Gastroesophageal sphincter (tissue), 4 donors: ENCODE results near the gene MYL2. TPM values are rescaled to one million over a fixed set of nuclear protein-coding genes. Genes with fewer than 3 reads are reported as not detected.

Source experiments
- ATAC-seq: fragments of 150-250 bp; one replicate; pipeline ENCODE4 v1.9.1; 2016; ENCODE audit warnings: mild to moderate bottlenecking, moderate library complexity
- H3K27ac ChIP-seq, 4 donors: fragments of 200-600 bp; sonication (generic) in 3 of 4; 1 replicate in 3 of 4; 2 replicates in 1 of 4; pipeline ENCODE4 v1.5.1; 2016 to 2019
- H3K27me3 ChIP-seq: fragments of 200-600 bp; sonication (generic); one replicate; pipeline ENCODE4 v1.5.1; 2019
- H3K36me3 ChIP-seq, 2 donors: fragments of 200-600 bp; sonication (generic); one replicate each; pipeline ENCODE4 v1.5.1; 2019; ENCODE audit warnings: control low read depth in 1 of 2
- H3K4me1 ChIP-seq, 3 donors: fragments of 200-600 bp; sonication (generic); 1 replicate in 2 of 3; 2 replicates in 1 of 3; pipeline ENCODE4 v1.5.1; 2016 to 2019; ENCODE audit warnings: control low read depth in 2 of 3
- H3K4me3 ChIP-seq, 2 donors: fragments of 200-600 bp; sonication (generic); one replicate each; pipeline ENCODE4 v1.5.1; 2019; ENCODE audit warnings: mild to moderate bottlenecking in 1 of 2, moderate library complexity in 1 of 2
- H3K9me3 ChIP-seq, 3 donors: fragments of 200-600 bp; sonication (generic); one replicate each; pipeline ENCODE4 v1.5.1; 2017 to 2019; ENCODE audit warnings: control low read depth in 2 of 3
- EP300 ChIP-seq: sonication (generic); formaldehyde crosslinking; IDR thresholded peaks from one replicate; pipeline ENCODE4 v1.6.1; 2017; ENCODE audit warnings: antibody characterized with exemption, mild to moderate bottlenecking
- POLR2A ChIP-seq, 2 donors: fragments of 450-650 bp; IDR thresholded peaks; one replicate each; pipeline ENCODE4 v1.6.1; 2017; ENCODE audit warnings: antibody characterized with exemption in 2 of 2, mild to moderate bottlenecking in 2 of 2, moderate library complexity in 1 of 2
- POLR2AphosphoS5 ChIP-seq: sonication (generic); formaldehyde crosslinking; IDR thresholded peaks from one replicate; pipeline ENCODE4 v1.6.1; 2017; ENCODE audit warnings: antibody characterized with exemption
- WGBS, 2 donors: methylation state at CpG; one replicate each; pipeline ENCODE4 v1.1.5; 2018; ENCODE audit warnings: low coverage in 1 of 2; 5-methylcytosine and 5-hydroxymethylcytosine counted together
- total RNA-seq, 4 donors: library from RNA; depleted of rRNA; stranded (reverse); fragments of >200 nt; gene quantifications; one replicate each; pipeline ENCODE4 v1.1.0, GENCODE V29; 2016
- TF ChIP-seq, protein P1 (sequence below), 4 experiments: fragments of 200-600 bp in 2 of 4; fragments of 450-650 bp in 2 of 4; sonication (generic) in 1 of 4; IDR thresholded peaks; one replicate each; pipeline ENCODE4 v1.5.1; 2017 to 2019; ENCODE audit warnings: antibody characterized with exemption in 4 of 4, mild to moderate bottlenecking in 2 of 4, moderate library complexity in 2 of 4

Gene MYL2
- total RNA-seq, 4 donors from 2014 or later: not detected

DNA sequence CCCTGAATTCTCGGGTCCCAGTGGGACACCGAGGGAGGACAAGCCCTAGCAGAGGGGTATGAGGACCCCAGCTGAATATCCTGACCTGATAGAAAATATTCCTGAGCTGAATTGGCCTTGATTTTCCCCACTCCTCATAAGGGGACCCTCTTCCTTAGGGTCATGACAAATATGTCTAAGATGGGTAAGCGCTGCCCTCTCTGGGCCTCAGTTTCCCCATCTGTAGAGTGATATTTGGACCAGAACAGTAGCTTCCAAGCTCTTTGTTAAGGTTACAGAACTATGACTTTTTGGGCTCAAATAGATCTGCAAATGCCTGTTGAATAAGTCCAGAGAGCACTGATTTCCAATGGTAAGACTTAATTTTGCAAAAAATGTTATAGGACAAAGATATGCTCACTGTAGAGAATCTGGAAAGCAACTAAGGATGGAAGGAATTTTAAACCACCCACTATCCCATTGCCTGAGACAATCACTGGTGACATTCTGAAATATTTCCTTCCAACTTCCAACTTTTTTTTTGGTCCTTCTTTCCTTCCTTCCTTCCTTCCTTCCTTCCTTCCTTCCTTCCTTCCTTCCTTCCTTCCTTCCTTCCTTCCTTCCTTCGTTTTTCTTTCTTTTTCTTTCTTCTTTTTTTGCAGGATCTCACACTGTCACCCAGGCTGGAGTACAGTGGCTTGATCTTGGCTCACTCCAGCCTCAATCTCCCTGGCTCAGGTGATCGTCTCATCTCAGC is 32.0 kb downstream of the MYL2 start:
- H3K4me3 ChIP-seq: peak overlapping the region in 1 of 2 donors; percentile 52
- 14 to 63% methylated on average over 1 to 3 of the region's 5 CpGs for WGBS, 2 donors
- no peak for ATAC-seq
- H3K4me1 ChIP-seq: no peaks in the 10 kb centered on the region
- H3K9me3 ChIP-seq: no peaks in the 10 kb centered on the region
- no peak for TF ChIP-seq POLR2AphosphoS5
- no peak for TF ChIP-seq EP300
- TF ChIP-seq, protein P1, sequence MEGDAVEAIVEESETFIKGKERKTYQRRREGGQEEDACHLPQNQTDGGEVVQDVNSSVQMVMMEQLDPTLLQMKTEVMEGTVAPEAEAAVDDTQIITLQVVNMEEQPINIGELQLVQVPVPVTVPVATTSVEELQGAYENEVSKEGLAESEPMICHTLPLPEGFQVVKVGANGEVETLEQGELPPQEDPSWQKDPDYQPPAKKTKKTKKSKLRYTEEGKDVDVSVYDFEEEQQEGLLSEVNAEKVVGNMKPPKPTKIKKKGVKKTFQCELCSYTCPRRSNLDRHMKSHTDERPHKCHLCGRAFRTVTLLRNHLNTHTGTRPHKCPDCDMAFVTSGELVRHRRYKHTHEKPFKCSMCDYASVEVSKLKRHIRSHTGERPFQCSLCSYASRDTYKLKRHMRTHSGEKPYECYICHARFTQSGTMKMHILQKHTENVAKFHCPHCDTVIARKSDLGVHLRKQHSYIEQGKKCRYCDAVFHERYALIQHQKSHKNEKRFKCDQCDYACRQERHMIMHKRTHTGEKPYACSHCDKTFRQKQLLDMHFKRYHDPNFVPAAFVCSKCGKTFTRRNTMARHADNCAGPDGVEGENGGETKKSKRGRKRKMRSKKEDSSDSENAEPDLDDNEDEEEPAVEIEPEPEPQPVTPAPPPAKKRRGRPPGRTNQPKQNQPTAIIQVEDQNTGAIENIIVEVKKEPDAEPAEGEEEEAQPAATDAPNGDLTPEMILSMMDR (IDR thresholded peaks at IDR 0.05): no peak
- TF ChIP-seq POLR2A (IDR thresholded peaks at IDR 0.05): no peak
- peak overlapping the region in 2 of 4 donors; percentile 67 to 73 for H3K27ac ChIP-seq
- H3K36me3 ChIP-seq: no peaks in the 10 kb centered on the region
- peaks cover 3% of the 10 kb centered on the region for H3K27me3 ChIP-seq

DNA sequence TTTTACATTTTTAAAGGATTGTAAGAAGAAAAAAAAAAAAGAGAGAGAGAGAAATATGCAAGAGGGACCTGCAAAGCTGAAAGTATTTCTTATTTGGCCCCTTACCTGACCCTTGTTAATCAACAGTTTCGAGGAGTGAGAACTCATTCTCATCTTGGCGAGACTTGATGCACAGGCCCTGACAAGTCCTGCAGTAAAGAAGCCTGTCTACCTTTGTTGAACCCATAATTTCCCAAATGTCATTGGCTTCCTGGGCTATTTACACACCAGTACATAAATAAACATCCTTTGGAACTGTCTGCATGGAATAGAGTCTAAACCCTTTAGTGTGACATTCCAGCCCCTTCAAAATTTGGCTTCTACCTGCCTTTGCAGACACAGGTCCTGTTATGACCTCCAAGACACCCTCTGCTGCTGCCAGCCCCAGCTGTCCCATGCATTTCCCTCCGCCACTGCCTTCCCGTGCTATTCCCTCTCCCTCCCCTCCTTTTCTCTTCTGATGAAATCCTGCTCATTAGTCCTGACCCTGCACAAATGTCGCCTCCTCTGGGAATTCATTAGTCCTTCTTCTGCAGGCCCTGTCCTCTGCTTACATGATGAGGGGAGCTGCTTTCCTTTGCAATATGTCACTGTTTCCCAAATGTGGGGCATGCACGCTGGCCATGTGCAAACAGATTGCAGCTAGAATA is 35.1 kb downstream of the MYL2 start:
- no peaks in the 10 kb centered on the region for H3K27me3 ChIP-seq
- TF ChIP-seq POLR2AphosphoS5 (no peak), EP300 (no peak), POLR2A (IDR thresholded peaks at IDR 0.05) (no peak)
- TF ChIP-seq, protein P1 (IDR thresholded peaks at IDR 0.05): no peak
- no peaks in the 10 kb centered on the region for H3K4me1 ChIP-seq
- H3K27ac ChIP-seq: no peak overlapping the region
- no peak for ATAC-seq
- 62 to 79% methylated on average over 5 to 6 of the region's 6 CpGs for WGBS, 2 donors
- H3K36me3 ChIP-seq: no peaks in the 10 kb centered on the region
- no peak overlapping the region for H3K4me3 ChIP-seq
- H3K9me3 ChIP-seq: no peaks in the 10 kb centered on the region

DNA sequence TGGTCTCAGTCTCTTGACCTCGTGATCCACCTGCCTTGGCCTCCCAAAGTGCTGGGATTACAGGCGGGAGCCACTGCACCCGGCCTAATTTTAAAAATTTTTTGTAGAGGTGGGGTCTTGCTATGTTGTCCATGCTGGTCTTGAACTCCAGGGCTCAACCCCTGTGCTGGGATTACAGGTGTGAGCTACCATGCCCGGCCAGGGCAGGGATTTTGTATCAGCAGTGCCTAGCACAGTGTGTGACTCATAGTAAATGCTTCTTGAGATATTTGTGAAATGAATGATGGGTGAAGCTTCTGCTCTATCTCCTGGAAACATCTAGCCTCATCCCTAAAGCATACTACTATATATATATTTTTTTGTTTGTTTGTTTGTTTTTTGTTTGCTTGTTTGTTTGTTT is 37.1 kb downstream of the MYL2 start:
- H3K36me3 ChIP-seq: no peaks in the 10 kb centered on the region
- H3K4me1 ChIP-seq: no peaks in the 10 kb centered on the region
- no peaks in the 10 kb centered on the region for H3K27me3 ChIP-seq
- TF ChIP-seq POLR2AphosphoS5 (no peak), POLR2A (IDR thresholded peaks at IDR 0.05) (no peak), EP300 (no peak)
- TF ChIP-seq, protein P1 (IDR thresholded peaks at IDR 0.05): no peak
- no peak for ATAC-seq
- no peak overlapping the region for H3K27ac ChIP-seq
- no peak overlapping the region for H3K4me3 ChIP-seq
- H3K9me3 ChIP-seq: no peaks in the 10 kb centered on the region
- 79% methylated on average over 3 of the region's 4 CpGs; no CpG with 5 or more reads in 1 of the 2 donors for WGBS, 2 donors

DNA sequence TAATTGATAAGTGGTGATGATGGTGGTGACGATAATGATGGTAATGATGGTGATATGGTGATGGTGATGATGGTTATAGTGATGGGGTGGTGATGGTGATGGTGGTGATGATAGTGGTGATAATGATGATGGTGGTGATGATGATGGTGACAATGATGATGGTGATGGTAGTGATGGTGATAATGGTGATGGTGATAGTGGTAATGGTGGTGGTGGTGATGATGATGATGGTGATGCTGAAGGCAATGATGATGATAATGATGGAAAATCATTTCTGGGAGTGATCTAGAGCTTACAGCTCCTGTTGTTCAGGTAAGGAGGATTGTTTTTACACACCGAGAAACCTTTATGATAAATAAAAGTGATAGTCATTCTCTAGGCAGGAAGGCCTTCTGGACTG is 39.7 kb downstream of the MYL2 start:
- no peak for ATAC-seq
- TF ChIP-seq POLR2AphosphoS5 (no peak), POLR2A (IDR thresholded peaks at IDR 0.05) (no peak), EP300 (no peak)
- TF ChIP-seq, protein P1 (IDR thresholded peaks at IDR 0.05): no peak
- no peaks in the 10 kb centered on the region for H3K9me3 ChIP-seq
- 67 to 75% methylated on average over 2 of the region's 2 CpGs for WGBS, 2 donors
- no peaks in the 10 kb centered on the region for H3K27me3 ChIP-seq
- H3K36me3 ChIP-seq: no peaks in the 10 kb centered on the region
- H3K4me1 ChIP-seq: no peaks in the 10 kb centered on the region
- H3K27ac ChIP-seq: no peak overlapping the region
- no peak overlapping the region for H3K4me3 ChIP-seq

DNA sequence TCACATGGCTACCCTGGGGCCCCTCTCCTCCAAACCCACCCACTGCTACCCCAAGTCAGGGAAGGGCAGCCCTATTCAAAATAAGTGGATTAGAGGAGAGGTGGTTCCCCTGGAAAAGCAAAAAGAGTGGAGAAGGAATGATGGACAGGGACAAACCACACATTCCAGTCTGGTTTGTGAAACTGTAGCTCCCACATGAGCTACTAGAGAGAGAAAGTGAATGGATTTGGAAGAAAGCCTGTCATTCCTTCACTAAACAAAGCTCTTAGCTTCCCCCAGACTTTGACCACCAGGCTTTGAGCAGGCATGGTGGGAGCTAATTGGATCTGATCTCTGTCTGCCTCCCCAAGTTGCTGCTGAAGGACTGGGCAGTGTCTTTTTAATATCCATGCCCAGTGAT is 45.6 kb downstream of the MYL2 start:
- Histone ChIP-seq H3K36me3 (no peaks in the 10 kb centered on the region), H3K27me3 (no peaks in the 10 kb centered on the region), H3K27ac (no peak overlapping the region), H3K9me3 (peaks cover 0 to 2% (median 0%) of the 10 kb centered on the region in 3 donors), H3K4me3 (no peak overlapping the region), H3K4me1 (no peaks in the 10 kb centered on the region)
- TF ChIP-seq POLR2A (IDR thresholded peaks at IDR 0.05) (no peak), POLR2AphosphoS5 (no peak), EP300 (no peak)
- TF ChIP-seq, protein P1 (IDR thresholded peaks at IDR 0.05): no peak
- no peak for ATAC-seq
